ENCODE results near the gene HOXA7.

HOXA7 gene

GRCh38 chr7:27106901-27107240 lies 49.6 kb downstream of the HOXA7 start:
- no peak for DNase-seq (ENCODE audit: low spot score)

DNA sequence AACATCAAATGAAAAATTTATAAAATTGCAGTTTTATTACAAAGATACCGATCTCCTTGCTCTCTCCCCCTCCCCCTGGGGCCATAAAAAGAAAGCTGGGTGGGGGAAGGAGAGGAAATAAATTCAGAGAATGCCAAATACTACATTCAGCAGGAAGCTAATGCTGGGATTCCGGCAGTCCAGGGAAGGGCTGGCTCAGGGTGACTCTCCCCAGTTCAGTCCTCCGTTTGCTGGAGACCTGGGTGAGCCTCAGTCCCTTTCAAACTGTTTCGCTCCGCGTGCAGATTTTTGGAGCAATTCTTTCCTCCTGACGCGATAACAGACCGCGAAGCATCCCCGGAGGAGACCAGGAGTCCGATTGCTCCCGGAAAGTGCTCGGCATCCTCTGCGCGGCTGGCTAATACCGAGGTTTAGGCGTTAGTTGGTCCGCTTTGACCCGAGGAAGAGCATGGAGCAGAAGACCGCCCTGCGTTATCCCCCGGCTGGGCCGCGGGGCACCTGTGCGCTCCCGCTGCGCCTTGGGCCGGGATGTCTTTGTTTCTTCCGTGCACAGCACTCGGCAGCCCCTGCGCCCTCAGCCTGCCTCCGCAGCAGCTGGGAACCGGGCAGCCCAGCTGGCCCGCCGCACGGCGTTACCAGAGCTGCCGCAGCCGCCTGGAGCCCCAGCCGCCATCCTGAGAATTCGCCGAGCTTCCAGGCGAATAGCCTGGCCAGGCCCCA lies 50.1 kb downstream of the HOXA7 start:
- no peak for DNase-seq (ENCODE audit: low spot score)

DNA sequence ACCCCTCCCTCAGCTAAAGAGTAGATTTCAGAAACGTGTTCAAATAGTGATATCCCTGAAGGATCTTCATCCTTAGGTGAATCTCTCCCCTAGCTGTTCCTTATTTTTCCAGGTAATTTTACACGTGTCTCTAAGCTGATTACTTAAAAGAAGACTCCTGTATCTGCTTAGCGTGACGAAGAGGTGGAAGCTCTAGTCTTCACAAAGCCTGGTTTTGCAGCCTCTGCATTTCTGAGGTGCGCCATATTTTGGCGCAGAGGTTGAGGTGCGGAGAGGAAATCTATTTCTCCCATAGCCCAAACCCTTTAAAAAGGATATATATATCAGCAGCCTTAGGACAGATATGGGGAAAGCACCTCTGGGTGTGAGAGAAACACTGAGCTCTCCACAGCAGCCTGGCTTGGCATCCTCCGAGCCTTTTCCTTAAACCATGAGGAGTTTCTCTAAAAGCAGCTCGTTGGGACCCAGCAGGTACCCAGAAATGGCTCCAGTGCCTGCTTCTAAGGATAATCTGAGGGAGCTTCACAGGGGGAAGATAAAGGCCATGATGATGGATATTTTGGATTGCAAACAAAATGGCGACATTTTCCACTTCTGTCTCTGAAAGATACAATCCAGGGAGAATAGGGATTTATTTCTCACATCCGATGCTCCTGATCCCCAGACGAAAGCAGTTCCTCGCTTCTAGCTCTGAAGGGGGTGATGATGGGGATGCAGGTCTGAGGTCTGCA lies 51.0 kb downstream of the HOXA7 start:
- DNase-seq (ENCODE audit: low spot score): no peak

DNA sequence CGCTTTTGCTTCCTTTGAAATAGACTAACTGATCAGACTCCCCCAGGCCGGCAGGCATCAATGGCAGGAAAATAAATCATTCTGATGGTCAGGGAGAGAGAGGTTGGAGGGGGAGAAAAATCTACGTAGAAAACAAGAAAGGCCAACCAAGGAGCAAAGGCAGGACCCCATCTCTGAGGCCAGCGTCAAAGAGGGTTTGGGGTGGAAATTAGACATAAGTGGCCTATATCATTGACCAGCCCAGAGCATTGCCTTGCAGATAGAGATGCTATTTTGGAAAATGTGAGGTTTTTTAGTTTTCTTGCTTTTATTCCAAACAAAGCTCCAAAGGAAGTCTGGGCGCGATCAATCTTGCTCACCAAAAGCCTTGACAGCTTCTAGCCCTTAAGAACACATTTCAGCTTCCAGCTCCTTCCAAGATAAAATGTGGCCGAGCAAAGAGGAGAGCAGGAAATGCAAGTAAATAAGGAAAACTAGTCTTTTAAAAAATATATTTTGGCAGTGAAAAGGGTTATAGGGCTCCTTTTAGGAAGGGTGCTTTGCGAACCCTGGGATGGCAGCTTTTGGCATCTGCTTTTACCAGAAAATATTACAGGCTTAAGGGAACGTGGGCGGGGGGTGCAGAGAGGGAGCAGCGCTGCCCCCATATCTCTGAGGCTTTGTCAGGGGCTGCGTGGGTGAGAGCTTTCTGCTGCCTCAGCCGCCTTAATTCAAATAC lies 52.0 kb downstream of the HOXA7 start:
- no peak for DNase-seq (ENCODE audit: low spot score)

All from Ammon's horn (tissue), 1 donor.